ENCODE measurements around the gene PA2G4.

Gene PA2G4

DNA sequence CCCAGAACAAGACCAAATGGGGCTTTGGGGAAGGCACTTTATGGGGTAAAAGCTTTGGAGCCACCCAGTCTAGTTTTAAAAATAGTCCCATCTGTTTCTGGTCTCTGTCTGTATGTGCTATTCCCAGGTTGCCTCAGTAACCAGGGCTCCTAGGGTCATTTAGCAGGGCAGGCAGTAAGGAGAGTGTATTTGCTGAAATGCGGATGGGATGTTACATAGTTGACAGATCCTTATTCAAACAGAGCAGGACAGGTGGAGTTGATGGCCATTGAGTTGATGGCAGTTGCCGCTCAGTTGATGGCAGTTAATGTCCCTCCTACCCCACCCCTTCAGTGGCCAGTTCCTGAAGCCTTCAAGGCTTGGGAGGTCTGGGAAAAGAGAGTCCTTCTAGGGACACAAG, 18.3 kb downstream of the PA2G4 start:
- Mint-ChIP-seq H3K9me3 (no peaks in the 10 kb centered on the region), H3K27me3 (no peaks in the 10 kb centered on the region), H3K27ac (peak overlapping the region in 1 of 2 donors; percentile 6), H3K4me3 (no peak overlapping the region), H3K36me3 (ENCODE audit: insufficient read depth) (peaks cover 27% of the 10 kb centered on the region), H3K4me1 (ENCODE audit: low read depth in 2 of 2) (peaks cover 41 to 42% of the 10 kb centered on the region in 2 donors)
- ATAC-seq (replicated peaks) (no peak), DNase-seq (no peak)

GRCh38 chr12:56124133-56124532, 19.8 kb downstream of the PA2G4 start:
- DNase-seq, result no peak

DNA sequence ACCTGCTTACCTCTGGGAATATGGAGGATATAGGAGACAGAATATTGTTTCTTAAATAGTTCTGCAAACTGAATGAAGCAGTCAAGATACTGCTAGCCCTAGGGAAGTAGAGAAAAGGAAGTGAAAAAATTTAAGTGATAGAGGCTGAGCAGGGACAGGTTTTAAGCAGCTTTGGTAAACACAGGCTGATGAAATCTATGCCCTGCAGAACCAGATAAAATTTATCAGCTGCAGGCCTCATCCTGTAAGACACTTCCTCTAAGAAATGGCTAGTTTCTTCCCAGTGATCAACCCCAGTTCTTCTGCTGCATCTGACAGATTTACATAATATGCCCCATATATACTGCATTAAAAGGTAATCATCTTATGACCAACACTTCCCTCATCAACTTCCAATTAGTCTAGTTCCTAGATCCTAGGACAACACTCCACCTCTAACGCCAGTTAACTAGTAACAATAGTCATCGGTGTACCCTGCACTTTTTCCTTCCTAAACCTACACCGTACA, 22.4 kb downstream of the PA2G4 start:
- no peak for ATAC-seq (replicated peaks)
- H3K36me3 Mint-ChIP-seq (ENCODE audit: insufficient read depth), result peaks cover 51% of the 10 kb centered on the region
- DNase-seq, result no peak

More at GRCh38 chr12:56124133-56124532, 19.8 kb downstream of the PA2G4 start:
- H3K27ac Mint-ChIP-seq, result peak overlapping the region; percentile 71 to 86
- H3K36me3 Mint-ChIP-seq (ENCODE audit: insufficient read depth), result peaks cover 30% of the 10 kb centered on the region
- H3K27me3 Mint-ChIP-seq, result no peaks in the 10 kb centered on the region
- no peak overlapping the region for H3K4me3 Mint-ChIP-seq
- ATAC-seq (replicated peaks), result no peak
- no peaks in the 10 kb centered on the region for H3K9me3 Mint-ChIP-seq
- peaks cover 38 to 39% of the 10 kb centered on the region in 2 donors for H3K4me1 Mint-ChIP-seq (ENCODE audit: low read depth in 2 of 2)

GRCh38 chr12:56127485-56127887, 23.1 kb downstream of the PA2G4 start:
- peak overlapping the region; percentile 97 to 98 for H3K27ac Mint-ChIP-seq
- peaks cover 53% of the 10 kb centered on the region for H3K36me3 Mint-ChIP-seq (ENCODE audit: insufficient read depth)
- no peaks in the 10 kb centered on the region for H3K27me3 Mint-ChIP-seq
- DNase-seq (no peak), ATAC-seq (replicated peaks) (no peak)
- no peaks in the 10 kb centered on the region for H3K9me3 Mint-ChIP-seq
- H3K4me3 Mint-ChIP-seq, result peak overlapping the region; percentile 98 to 99
- peaks cover 52 to 59% of the 10 kb centered on the region in 2 donors for H3K4me1 Mint-ChIP-seq (ENCODE audit: low read depth in 2 of 2)

More for the DNA sequence above, 22.4 kb downstream of the PA2G4 start:
- Mint-ChIP-seq H3K9me3 (no peaks in the 10 kb centered on the region), H3K4me1 (ENCODE audit: low read depth in 2 of 2) (peaks cover 52 to 53% of the 10 kb centered on the region in 2 donors), H3K27me3 (no peaks in the 10 kb centered on the region), H3K4me3 (peak overlapping the region; percentile 98 to 99), H3K27ac (peak overlapping the region; percentile 97 to 98)

GRCh38 chr12:56127888-56128669, 23.7 kb downstream of the PA2G4 start, which contains the start of gene ESYT1:
Gene ESYT1, plus strand, starts transcription at chr12:56128267. Its CDS starts 53 bp downstream, at chr12:56128320.
- H3K9me3 Mint-ChIP-seq, result no peaks in the 10 kb centered on the region
- H3K4me3 Mint-ChIP-seq, result peak within 1 kb of the TSS; percentile 98 to 99
- peaks cover 55% of the 10 kb centered on the region for H3K36me3 Mint-ChIP-seq (ENCODE audit: insufficient read depth)
- H3K27ac Mint-ChIP-seq, result peak within 1 kb of the TSS; percentile 97 to 98
- ATAC-seq (replicated peaks), result peak; percentile 84
- DNase-seq, result peak; percentile 94 to 97 (median 95)
- peaks cover 52 to 60% of the 10 kb centered on the region in 2 donors for H3K4me1 Mint-ChIP-seq (ENCODE audit: low read depth in 2 of 2)
- H3K27me3 Mint-ChIP-seq, result no peaks in the 10 kb centered on the region

GRCh38 chr12:56128670-56129205, 24.4 kb downstream of the PA2G4 start:
- ATAC-seq (replicated peaks) (no peak), DNase-seq (peak in 1 of 3 experiments; percentile 35)
- Mint-ChIP-seq H3K9me3 (no peaks in the 10 kb centered on the region), H3K27me3 (no peaks in the 10 kb centered on the region), H3K4me3 (peak overlapping the region; percentile 98 to 99), H3K36me3 (ENCODE audit: insufficient read depth) (peaks cover 57% of the 10 kb centered on the region), H3K27ac (peak overlapping the region; percentile 97 to 98), H3K4me1 (ENCODE audit: low read depth in 2 of 2) (peaks cover 50 to 59% of the 10 kb centered on the region in 2 donors)

DNA sequence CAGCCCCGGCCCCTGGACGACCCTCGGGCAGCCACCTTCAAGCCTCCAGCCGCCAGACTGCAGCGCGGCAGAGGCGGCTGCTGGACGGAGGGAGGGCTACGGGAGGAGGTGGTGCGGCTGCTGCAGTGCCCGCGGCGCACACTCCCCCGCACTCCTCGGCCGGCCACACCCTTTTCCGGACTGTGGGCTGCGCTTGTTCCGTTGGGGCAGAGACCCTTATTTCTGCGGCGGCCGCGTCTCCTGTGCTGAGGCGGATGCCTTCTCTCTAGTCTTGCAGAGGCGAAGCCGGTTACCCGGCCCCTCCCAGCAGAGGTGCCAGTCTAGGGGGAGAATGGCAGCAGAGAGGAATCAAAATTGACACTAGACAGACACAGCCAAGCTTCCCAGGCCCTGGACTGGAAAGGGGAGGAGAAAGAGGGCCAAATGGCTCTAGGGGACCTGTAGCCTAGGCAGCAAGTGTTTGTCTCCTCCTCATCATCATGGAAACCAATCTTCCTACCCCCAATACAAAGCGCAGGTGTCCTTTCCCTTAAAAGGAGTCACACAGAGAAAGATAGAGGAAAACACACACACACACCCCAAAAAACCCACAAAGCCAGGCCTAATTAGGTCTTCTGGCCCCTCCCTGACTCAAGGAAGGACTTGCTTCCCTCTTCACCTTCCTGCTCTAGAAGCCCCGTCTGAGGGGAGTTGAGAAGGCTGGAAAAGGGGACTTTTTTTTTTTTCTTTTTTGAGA, 25.0 kb downstream of the PA2G4 start:
- peaks cover 64% of the 10 kb centered on the region for H3K36me3 Mint-ChIP-seq (ENCODE audit: insufficient read depth)
- ATAC-seq (replicated peaks), result peak; percentile 53

GRCh38 chr12:56129942-56130495, 25.7 kb downstream of the PA2G4 start:
- Mint-ChIP-seq H3K4me1 (ENCODE audit: low read depth in 2 of 2) (peaks cover 44 to 55% of the 10 kb centered on the region in 2 donors), H3K9me3 (no peaks in the 10 kb centered on the region), H3K4me3 (peak overlapping the region; percentile 98 to 99), H3K27me3 (no peaks in the 10 kb centered on the region), H3K36me3 (ENCODE audit: insufficient read depth) (peaks cover 70% of the 10 kb centered on the region), H3K27ac (peak overlapping the region; percentile 97 to 98)
- no peak for DNase-seq
- no peak for ATAC-seq (replicated peaks)

More for the DNA sequence above, 25.0 kb downstream of the PA2G4 start:
- peak overlapping the region; percentile 98 to 99 for H3K4me3 Mint-ChIP-seq
- H3K9me3 Mint-ChIP-seq, result no peaks in the 10 kb centered on the region
- peak; percentile 71 to 77 (median 77) for DNase-seq
- peaks cover 44 to 55% of the 10 kb centered on the region in 2 donors for H3K4me1 Mint-ChIP-seq (ENCODE audit: low read depth in 2 of 2)
- H3K27ac Mint-ChIP-seq, result peak overlapping the region; percentile 97 to 98
- no peaks in the 10 kb centered on the region for H3K27me3 Mint-ChIP-seq

- Mint-ChIP-seq H3K4me1 (ENCODE audit: low read depth in 2 of 2) (peaks cover 44 to 55% of the 10 kb centered on the region in 2 donors), H3K36me3 (ENCODE audit: insufficient read depth) (peaks cover 79% of the 10 kb centered on the region), H3K4me3 (peak overlapping the region; percentile 98 to 99)
Measured at GRCh38 chr12:56130876-56131275, 26.5 kb downstream of the PA2G4 start.

GRCh38 chr12:56134897-56135296, 30.5 kb downstream of the PA2G4 start:
- H3K9me3 Mint-ChIP-seq, result no peaks in the 10 kb centered on the region
- peaks cover 94% of the 10 kb centered on the region for H3K36me3 Mint-ChIP-seq (ENCODE audit: insufficient read depth)
- no peak overlapping the region for H3K4me3 Mint-ChIP-seq
- DNase-seq, result no peak
- no peaks in the 10 kb centered on the region for H3K27me3 Mint-ChIP-seq
- H3K27ac Mint-ChIP-seq, result peak overlapping the region in 1 of 2 donors; percentile 49
- peaks cover 28 to 29% of the 10 kb centered on the region in 2 donors for H3K4me1 Mint-ChIP-seq (ENCODE audit: low read depth in 2 of 2)
- ATAC-seq (replicated peaks), result no peak

More at GRCh38 chr12:56130876-56131275, 26.5 kb downstream of the PA2G4 start:
- H3K9me3 Mint-ChIP-seq, result no peaks in the 10 kb centered on the region
- no peak for DNase-seq
- peak overlapping the region; percentile 97 to 98 for H3K27ac Mint-ChIP-seq
- no peak for ATAC-seq (replicated peaks)
- H3K27me3 Mint-ChIP-seq, result no peaks in the 10 kb centered on the region

- ATAC-seq (replicated peaks) (no peak), DNase-seq (no peak)
- Mint-ChIP-seq H3K36me3 (ENCODE audit: insufficient read depth) (peaks cover 100% of the 10 kb centered on the region), H3K9me3 (no peaks in the 10 kb centered on the region), H3K4me1 (ENCODE audit: low read depth in 2 of 2) (peaks cover 22 to 30% of the 10 kb centered on the region in 2 donors), H3K27ac (peak overlapping the region; percentile 13 to 67), H3K27me3 (no peaks in the 10 kb centered on the region), H3K4me3 (no peak overlapping the region)
Measured at GRCh38 chr12:56137853-56138571, 33.7 kb downstream of the PA2G4 start.

DNA sequence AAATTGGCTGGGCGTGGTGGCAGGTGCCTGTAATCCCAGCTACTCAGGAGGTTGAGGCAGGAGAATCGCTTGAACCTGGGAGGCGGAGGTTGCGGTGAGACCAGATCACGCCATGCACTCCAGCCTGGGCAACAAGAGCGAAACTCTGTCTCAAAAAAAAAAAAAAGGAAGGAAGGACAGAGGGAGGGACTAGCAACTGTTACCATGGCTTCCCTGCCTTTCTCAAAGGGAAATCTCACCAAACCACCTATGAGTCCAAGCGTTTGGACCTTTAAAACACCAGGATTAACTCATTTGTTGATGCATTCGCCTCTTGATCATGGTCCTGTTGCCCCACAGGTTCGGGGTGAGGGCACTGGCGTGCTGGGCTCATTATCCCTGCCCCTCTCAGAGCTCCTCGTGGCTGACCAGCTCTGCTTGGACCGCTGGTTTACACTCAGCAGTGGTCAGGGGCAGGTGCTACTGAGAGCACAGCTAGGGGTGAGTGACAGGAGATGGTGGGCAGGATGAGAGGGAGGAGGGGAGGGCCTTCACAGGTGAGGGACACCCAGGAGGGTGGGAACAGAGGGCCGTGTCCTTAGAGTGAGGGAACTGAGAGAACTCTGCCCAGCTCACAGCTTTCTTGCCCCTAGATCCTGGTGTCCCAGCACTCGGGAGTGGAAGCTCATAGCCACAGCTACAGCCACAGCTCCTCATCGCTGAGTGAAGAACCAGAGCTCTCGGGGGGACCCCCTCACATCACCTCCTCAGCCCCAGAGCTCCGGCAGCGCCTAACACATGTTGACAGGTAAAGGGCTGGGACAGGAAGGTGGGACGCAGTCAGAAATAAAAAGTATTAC, 37.8 kb downstream of the PA2G4 start:
- no peaks in the 10 kb centered on the region for H3K27me3 Mint-ChIP-seq
- no peak overlapping the region for H3K4me3 Mint-ChIP-seq
- ATAC-seq (replicated peaks) (no peak), DNase-seq (no peak)
- peaks cover 80% of the 10 kb centered on the region for H3K36me3 Mint-ChIP-seq (ENCODE audit: insufficient read depth)
- H3K9me3 Mint-ChIP-seq, result no peaks in the 10 kb centered on the region
- H3K27ac Mint-ChIP-seq, result peak overlapping the region; percentile 67 to 84
- H3K4me1 Mint-ChIP-seq (ENCODE audit: low read depth in 2 of 2), result peaks cover 23 to 29% of the 10 kb centered on the region in 2 donors

Data from effector memory CD8-positive, alpha-beta T cell (primary cell).